Activated CD4-positive, alpha-beta T cell treated with anti-CD3 and anti-CD28 coated beads for 1 hour (primary cell): ENCODE data around the gene SLC15A1.
"Not testable (repeated sequence)": the region's sequence is repeated elsewhere in the genome, so short reads cannot be mapped to it uniquely, and the experiment has no call there.

ENCODE experiments used
- DNase-seq: peaks from one replicate; pipeline ENCODE4 v3.0.0-alpha.2; 2020

SLC15A1 gene

DNA sequence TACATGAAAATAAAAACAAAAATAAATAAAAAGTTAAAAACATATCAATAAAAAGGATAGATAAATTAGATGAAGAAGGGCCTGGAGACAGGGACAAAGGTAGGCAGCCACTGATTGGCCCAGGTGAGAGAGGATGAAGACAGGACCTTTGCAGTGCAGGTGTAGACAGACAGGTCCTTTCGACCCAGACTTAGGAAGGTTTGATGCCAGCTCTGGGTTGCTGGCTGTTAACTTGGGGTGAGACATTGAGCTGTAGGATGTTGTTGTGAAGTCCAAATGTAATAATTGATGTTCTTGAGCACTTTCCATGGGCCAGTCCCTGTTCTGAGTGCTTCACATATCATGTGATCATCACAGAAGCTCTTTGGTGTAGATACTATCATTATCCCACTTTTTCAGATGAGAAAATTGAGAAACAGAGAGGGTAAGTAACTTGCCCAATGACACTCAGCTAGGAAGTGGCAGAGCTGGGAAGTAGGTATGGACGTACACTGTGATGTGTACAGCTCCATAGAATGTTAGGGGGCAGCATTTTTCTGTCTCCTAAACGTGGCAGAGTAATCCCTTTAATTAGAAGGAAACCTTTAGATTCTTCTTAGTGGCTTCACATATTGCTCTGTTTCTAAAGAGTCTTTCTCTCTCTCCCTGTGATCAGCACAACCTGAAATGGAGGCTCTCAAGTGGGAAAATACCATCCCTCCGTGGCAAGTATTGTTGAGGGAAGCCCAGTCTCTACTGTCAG, 99.6 kb downstream of the SLC15A1 start:
- no peak for DNase-seq

- no peak for DNase-seq
These were observed 100.2 kb downstream of the SLC15A1 start for GRCh38 chr13:98652276-98652675.

DNA sequence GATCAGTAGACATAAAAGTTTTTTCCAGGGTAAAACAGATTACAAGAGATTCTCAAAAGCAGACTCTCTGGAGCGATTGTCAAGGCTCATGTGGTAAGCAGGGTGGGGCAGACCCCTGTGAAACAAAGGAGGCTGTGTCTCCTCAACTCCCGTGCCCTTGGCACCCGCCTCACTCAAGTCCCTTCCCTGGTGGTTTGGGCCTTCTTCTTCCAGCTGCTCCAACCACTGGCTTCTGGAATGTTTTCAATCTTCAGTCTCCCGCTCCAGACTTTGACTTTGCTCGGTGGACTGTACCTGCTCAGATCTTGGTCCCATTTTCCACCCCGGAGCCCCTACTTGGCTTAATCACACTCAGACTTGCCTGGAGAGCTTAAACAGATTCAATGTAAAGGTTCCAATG, 100.7 kb downstream of the SLC15A1 start:
- DNase-seq, result no peak

GRCh38 chr13:98650396-98651107, 101.9 kb downstream of the SLC15A1 start:
- no peak for DNase-seq

- no peak for DNase-seq
These were observed 102.6 kb downstream of the SLC15A1 start for GRCh38 chr13:98649861-98650260.

- DNase-seq, result no peak
These were observed 103.8 kb downstream of the SLC15A1 start for GRCh38 chr13:98648686-98649085.

DNA sequence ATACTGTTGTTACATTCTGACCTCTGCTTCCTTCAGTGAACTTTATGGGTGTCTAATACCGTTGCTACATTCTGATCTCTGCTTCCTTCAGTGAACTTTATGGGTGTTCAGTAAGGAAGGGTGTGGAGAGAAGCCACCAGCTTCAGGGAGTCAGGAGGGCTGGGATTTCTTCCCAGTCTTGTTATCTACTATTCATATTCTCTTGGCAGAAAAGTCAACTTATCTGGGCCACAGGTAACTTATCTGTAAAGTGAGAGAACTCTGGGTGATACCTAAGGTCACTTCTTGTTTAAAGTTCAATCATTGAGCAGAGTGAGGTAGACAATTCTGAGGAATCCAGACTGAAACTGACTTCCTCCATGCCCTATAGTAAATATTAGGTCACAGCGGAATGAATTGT, 104.3 kb downstream of the SLC15A1 start:
- no peak for DNase-seq

DNA sequence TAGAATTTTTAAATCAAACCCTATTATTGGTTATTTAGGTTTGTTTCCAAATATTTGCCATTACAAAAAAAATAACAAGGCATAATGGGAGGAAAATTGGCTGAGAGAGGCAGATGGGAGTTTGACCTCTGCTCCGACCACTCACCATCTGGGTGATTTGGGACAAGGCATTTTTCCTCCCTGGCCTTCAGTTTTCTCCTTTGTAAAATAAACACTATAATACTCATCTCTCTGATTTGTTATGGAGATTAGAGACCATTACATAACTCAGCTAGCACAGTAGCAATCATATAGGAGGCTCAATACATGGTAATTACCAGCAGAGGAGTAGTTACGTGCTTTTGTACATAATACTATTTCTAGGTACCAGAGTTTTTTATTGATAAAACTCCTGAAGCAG, 105.4 kb downstream of the SLC15A1 start:
- no peak for DNase-seq

- no peak for DNase-seq
These were observed 109.0 kb downstream of the SLC15A1 start for GRCh38 chr13:98643479-98643878.

DNA sequence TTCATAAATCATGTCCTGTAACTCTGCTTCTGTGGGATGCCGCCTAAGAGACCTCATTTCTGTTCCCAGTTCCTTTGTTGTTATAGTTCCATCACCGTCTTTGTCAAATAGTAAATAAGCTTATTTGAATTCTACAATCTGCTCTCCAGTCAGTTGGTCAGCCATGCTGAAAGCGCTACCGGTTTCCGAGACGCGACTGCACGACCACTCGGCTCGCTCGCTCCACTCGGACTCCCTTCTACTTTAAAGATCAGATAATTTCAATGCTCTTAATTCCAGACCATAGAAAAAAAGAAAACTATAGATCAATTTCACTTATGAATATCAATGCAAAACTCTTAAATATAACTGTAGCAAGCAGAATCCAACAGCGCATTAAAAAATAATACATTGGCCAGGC, 111.4 kb downstream of the SLC15A1 start:
- DNase-seq, result no peak

DNA sequence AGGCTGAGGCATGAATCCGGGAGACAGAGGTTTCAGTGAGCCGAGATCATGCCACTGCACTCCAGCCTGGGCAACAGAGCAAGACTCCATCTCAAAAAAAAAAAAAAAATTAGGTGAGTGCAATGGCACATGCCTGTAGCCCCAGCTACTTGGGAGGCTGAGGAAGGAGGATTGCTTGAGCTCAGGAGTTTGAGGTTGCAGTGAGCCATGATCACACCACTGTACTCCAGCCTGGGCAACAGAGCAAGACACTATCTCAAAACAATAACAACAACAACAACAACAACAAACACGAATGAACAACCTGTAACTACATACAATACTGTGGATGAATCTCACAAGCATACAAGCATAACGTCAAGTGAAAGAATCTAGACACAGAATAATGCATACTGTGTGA, 112.7 kb downstream of the SLC15A1 start:
- not testable (repeated sequence) for DNase-seq

GRCh38 chr13:98638352-98638751, 114.1 kb downstream of the SLC15A1 start:
- not testable (repeated sequence) for DNase-seq
